HepG2 (cell line): ENCODE data around the gene RRBP1. TPM values are rescaled to one million over a fixed set of nuclear protein-coding genes. Genes with fewer than 3 reads are reported as not detected.

ENCODE experiments used
- ATF1 ChIP-seq: IDR thresholded peaks from 2 replicates; pipeline ENCODE4 v1.6.1; 2016; ENCODE audit warnings: mild to moderate bottlenecking, control low read depth
- GPBP1L1 ChIP-seq: sonication (generic); formaldehyde crosslinking; IDR thresholded peaks from 2 replicates; pipeline ENCODE4 v1.5.0; 2020; ENCODE audit warnings: mild to moderate bottlenecking, missing genetic modification reagents
- GTF3A ChIP-seq: sonication (generic); formaldehyde crosslinking; conservative IDR thresholded peaks from 2 replicates; pipeline ENCODE4 v1.4.0; 2020; ENCODE audit warnings: mild to moderate bottlenecking, missing genetic modification reagents
- KDM2A ChIP-seq: sonication (generic); formaldehyde crosslinking; IDR thresholded peaks from 2 replicates; pipeline ENCODE4 v1.4.0; 2020; ENCODE audit warnings: low read depth, missing genetic modification reagents, borderline replicate concordance
- NR2F6 ChIP-seq, 2 experiments: IDR thresholded peaks; 2 replicates each; pipeline ENCODE4 v1.6.1; 2016; ENCODE audit warnings: antibody characterized with exemption in 1 of 2, mild to moderate bottlenecking in 1 of 2
- PCBP1 ChIP-seq: fragments of 200-400 bp; formaldehyde crosslinking; IDR thresholded peaks from 2 replicates; pipeline ENCODE4 v1.6.1; 2017; ENCODE audit warnings: mild to moderate bottlenecking, low read depth, low read length, borderline replicate concordance
- RARG ChIP-seq: sonication (generic); formaldehyde crosslinking; IDR thresholded peaks from 2 replicates; pipeline ENCODE4 v1.4.0; 2020; ENCODE audit warnings: low read depth, mild to moderate bottlenecking, missing genetic modification reagents
- REST ChIP-seq, 2 experiments: IDR thresholded peaks; 2 replicates each; pipeline ENCODE4 v1.6.1; 2011 to 2012; ENCODE audit warnings: low read length in 2 of 2, borderline replicate concordance in 1 of 2, low read depth in 1 of 2, mild to moderate bottlenecking in 1 of 2, moderate library complexity in 1 of 2
- SP4 ChIP-seq: sonication (generic); formaldehyde crosslinking; IDR thresholded peaks from 2 replicates; pipeline ENCODE4 v1.8.1; 2023; ENCODE audit warnings: mild to moderate bottlenecking, missing genetic modification reagents
- TRAFD1 ChIP-seq: sonication (generic); formaldehyde crosslinking; IDR thresholded peaks from 2 replicates; pipeline ENCODE4 v1.5.1; 2020; ENCODE audit warnings: missing genetic modification reagents, mild to moderate bottlenecking, borderline replicate concordance
- ZBTB7A ChIP-seq: sonication (generic); formaldehyde crosslinking; IDR thresholded peaks from 2 replicates; pipeline ENCODE4 v1.8.0; 2022; ENCODE audit warnings: mild to moderate bottlenecking, missing genetic modification reagents
- polyA plus RNA-seq, 8 experiments: library from polyadenylated mRNA; depleted of rRNA in 3 of 8; stranded (reverse) in 7 of 8; unstranded in 1 of 8; fragments of >200 nt; fragmentation: Illumina TruSeq in 4 of 8; extraction: Trizol in 4 of 8; gene quantifications; 2 replicates each; pipeline versions ENCODE4 v1.2.1 to v1.2.3, GENCODE V29; 2011 to 2016; ENCODE audit warnings: low read depth in 4 of 8, missing spikeins in 1 of 8, mixed read lengths in 1 of 8; ENCODE audit not compliant: insufficient read depth in 1 of 8
- total RNA-seq, 5 experiments: library from RNA; depleted of rRNA; stranded (reverse); fragments of >200 nt; fragmentation: Illumina TruSeq; extraction: Trizol; gene quantifications; 2 replicates each; pipeline ENCODE4 v1.2.3, GENCODE V29; 2016; ENCODE audit warnings: low read depth in 1 of 5
- TF ChIP-seq, protein P1 (sequence below): sonication (generic); formaldehyde crosslinking; IDR thresholded peaks from 2 replicates; pipeline ENCODE4 v1.8.1; 2022; ENCODE audit warnings: low read depth, mild to moderate bottlenecking, missing genetic modification reagents
- TF ChIP-seq, protein P2 (sequence below): sonication (generic); formaldehyde crosslinking; IDR thresholded peaks from 2 replicates; pipeline ENCODE4 v1.4.0; 2020; ENCODE audit warnings: missing genetic modification reagents, borderline replicate concordance

Gene RRBP1
- total and polyA plus RNA-seq, 2 of the 13 experiments (the other 11 are each of a cell fraction or from before 2014, with no cell fraction given) = 150 to 222 TPM

DNA sequence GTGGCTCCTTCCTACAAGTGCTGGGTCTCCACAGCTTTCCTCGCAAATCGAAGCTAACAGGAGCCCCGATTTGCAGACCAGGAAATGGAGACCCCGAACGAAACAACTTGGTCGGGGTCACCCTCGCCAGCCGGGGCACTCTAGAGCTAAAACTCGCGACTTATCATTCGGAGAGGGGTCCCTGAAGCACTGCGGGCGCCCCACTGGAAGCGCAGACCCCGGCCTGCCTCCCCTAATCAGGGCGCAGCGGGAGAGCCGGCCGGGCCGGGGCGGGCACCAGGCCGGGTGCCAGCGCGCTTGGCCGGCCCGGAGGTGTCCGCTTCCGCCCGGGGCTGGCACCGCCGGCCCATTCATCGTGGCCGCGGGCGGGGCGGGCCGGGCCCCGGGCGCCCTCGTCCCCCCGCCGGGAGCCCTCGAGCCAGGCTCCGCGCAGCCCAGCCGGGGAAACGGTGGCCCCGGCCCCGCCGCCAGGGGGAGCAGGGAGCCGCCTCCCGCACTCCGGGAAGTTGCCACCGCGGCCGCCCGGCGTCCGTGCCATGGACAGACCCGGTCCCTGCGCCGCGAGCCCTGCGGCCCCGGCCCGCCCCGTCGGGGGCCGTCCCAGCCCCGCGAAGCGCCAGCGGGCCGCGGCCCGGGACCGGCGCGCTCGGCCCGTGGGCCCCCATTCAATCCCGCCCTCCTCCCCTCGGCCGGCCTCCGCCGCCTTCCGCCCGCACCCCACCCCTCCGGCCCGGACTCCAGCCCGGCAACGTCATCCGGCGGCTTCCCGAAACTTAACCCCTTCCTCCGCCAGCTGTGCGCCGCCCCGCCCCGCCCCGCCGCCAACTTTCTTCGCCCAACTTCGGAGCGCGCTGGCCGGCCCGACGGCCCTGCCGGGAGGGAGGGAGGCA, 961 bp downstream of the RRBP1 start (continued):
- TF ChIP-seq NR2F6 (IDR thresholded peaks at IDR 0.05) (no peak), NR2F6 (CRISPR knock-in tag; IDR thresholded peaks at IDR 0.05) (no peak), PCBP1 (no peak), REST (IDR thresholded peaks at IDR 0.05; ENCODE audit: borderline replicate concordance in 1 of 2, low read depth in 1 of 2, low read length in 2 of 2) (no peak), TRAFD1 (no peak), GPBP1L1 (CRISPR knock-in tag) (no peak), SP4 (CRISPR knock-in tag) (0 out of 2 replicates have a peak, but pooled peaks have one; percentile 28), ATF1 (CRISPR knock-in tag) (no peak), KDM2A (CRISPR knock-in tag) (peak; percentile 85), ZBTB7A (CRISPR knock-in tag) (no peak), GTF3A (CRISPR knock-in tag) (no peak), RARG (no peak)
- TF ChIP-seq, protein P1, sequence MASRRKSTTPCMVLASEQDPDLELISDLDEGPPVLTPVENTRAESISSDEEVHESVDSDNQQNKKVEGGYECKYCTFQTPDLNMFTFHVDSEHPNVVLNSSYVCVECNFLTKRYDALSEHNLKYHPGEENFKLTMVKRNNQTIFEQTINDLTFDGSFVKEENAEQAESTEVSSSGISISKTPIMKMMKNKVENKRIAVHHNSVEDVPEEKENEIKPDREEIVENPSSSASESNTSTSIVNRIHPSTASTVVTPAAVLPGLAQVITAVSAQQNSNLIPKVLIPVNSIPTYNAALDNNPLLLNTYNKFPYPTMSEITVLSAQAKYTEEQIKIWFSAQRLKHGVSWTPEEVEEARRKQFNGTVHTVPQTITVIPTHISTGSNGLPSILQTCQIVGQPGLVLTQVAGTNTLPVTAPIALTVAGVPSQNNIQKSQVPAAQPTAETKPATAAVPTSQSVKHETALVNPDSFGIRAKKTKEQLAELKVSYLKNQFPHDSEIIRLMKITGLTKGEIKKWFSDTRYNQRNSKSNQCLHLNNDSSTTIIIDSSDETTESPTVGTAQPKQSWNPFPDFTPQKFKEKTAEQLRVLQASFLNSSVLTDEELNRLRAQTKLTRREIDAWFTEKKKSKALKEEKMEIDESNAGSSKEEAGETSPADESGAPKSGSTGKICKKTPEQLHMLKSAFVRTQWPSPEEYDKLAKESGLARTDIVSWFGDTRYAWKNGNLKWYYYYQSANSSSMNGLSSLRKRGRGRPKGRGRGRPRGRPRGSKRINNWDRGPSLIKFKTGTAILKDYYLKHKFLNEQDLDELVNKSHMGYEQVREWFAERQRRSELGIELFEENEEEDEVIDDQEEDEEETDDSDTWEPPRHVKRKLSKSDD (CRISPR knock-in tag) = no peak
- TF ChIP-seq, protein P2, sequence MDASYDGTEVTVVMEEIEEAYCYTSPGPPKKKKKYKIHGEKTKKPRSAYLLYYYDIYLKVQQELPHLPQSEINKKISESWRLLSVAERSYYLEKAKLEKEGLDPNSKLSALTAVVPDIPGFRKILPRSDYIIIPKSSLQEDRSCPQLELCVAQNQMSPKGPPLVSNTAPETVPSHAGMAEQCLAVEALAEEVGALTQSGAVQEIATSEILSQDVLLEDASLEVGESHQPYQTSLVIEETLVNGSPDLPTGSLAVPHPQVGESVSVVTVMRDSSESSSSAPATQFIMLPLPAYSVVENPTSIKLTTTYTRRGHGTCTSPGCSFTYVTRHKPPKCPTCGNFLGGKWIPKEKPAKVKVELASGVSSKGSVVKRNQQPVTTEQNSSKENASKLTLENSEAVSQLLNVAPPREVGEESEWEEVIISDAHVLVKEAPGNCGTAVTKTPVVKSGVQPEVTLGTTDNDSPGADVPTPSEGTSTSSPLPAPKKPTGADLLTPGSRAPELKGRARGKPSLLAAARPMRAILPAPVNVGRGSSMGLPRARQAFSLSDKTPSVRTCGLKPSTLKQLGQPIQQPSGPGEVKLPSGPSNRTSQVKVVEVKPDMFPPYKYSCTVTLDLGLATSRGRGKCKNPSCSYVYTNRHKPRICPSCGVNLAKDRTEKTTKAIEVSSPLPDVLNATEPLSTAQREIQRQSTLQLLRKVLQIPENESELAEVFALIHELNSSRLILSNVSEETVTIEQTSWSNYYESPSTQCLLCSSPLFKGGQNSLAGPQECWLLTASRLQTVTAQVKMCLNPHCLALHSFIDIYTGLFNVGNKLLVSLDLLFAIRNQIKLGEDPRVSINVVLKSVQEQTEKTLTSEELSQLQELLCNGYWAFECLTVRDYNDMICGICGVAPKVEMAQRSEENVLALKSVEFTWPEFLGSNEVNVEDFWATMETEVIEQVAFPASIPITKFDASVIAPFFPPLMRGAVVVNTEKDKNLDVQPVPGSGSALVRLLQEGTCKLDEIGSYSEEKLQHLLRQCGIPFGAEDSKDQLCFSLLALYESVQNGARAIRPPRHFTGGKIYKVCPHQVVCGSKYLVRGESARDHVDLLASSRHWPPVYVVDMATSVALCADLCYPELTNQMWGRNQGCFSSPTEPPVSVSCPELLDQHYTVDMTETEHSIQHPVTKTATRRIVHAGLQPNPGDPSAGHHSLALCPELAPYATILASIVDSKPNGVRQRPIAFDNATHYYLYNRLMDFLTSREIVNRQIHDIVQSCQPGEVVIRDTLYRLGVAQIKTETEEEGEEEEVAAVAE = 0 out of 2 replicates have a peak, but pooled peaks have one; percentile 41
